ENCODE results near the gene DHX35. TPM values are rescaled to one million over a fixed set of nuclear protein-coding genes. Genes with fewer than 3 reads are reported as not detected.

The DHX35 gene, protein sequence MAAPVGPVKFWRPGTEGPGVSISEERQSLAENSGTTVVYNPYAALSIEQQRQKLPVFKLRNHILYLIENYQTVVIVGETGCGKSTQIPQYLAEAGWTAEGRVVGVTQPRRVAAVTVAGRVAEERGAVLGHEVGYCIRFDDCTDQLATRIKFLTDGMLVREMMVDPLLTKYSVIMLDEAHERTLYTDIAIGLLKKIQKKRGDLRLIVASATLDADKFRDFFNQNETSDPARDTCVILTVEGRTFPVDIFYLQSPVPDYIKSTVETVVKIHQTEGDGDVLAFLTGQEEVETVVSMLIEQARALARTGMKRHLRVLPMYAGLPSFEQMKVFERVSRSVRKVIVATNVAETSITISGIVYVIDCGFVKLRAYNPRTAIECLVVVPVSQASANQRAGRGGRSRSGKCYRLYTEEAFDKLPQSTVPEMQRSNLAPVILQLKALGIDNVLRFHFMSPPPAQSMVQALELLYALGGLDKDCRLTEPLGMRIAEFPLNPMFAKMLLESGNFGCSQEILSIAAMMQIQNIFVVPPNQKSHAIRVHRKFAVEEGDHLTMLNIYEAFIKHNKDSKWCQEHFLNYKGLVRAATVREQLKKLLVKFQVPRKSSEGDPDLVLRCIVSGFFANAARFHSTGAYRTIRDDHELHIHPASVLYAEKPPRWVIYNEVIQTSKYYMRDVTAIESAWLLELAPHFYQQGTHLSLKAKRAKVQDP
- total RNA-seq: 10 to 100 TPM; 11.3 to 14.5 (median 12.4) TPM
- polyA plus RNA-seq: 10 to 100 TPM; 11.2 TPM
- long read RNA-seq, donor 1, transcript DHX35-201 (22 exons, 3,325 nt): major isoform, 20 of 43 reads
- long read RNA-seq, donor 1, partial matches to known transcripts: 7 of 43 reads
- long read RNA-seq, donor 1, other reads (novel, unspliced or antisense): 14 of 43 reads
- long read RNA-seq, donor 2, partial matches to known transcripts: 0 of 2 reads
- long read RNA-seq, donor 2, other reads (novel, unspliced or antisense): 0 of 2 reads
- long read RNA-seq, donor 3, transcript DHX35-201 (22 exons, 3,325 nt): major isoform, 21 of 31 reads
- long read RNA-seq, donor 3, partial matches to known transcripts: 1 of 31 reads
- long read RNA-seq, donor 3, other reads (novel, unspliced or antisense): 7 of 31 reads

GRCh38 chr20:38962044-38962927, at the start of gene DHX35:
Gene DHX35, plus strand, starts transcription at chr20:38962344. Its CDS starts 24 bp downstream, at chr20:38962368.
- peak within 1 kb of the TSS; percentile 96 for H3K4me3 ChIP-seq
- WGBS, 3 donors: 0 to 1% (median 1%) methylated on average over 44 to 70 of the region's 70 CpGs
- H3K27me3 ChIP-seq: no peaks in the 10 kb centered on the region
- H3K4me1 ChIP-seq (ENCODE audit: insufficient read depth): no peaks in the 10 kb centered on the region
- intact Hi-C loops (cut with DNase I): no loop called here
- H3K9me3 ChIP-seq: no peaks in the 10 kb centered on the region
- no peaks in the 10 kb centered on the region for H3K36me3 ChIP-seq
- peak; percentile 98 to 99 (median 98) for DNase-seq
- TF ChIP-seq EP300 (IDR thresholded peaks at IDR 0.05) (no peak), POLR2A (IDR thresholded peaks at IDR 0.05) (no peak)
- TF ChIP-seq, protein P1, sequence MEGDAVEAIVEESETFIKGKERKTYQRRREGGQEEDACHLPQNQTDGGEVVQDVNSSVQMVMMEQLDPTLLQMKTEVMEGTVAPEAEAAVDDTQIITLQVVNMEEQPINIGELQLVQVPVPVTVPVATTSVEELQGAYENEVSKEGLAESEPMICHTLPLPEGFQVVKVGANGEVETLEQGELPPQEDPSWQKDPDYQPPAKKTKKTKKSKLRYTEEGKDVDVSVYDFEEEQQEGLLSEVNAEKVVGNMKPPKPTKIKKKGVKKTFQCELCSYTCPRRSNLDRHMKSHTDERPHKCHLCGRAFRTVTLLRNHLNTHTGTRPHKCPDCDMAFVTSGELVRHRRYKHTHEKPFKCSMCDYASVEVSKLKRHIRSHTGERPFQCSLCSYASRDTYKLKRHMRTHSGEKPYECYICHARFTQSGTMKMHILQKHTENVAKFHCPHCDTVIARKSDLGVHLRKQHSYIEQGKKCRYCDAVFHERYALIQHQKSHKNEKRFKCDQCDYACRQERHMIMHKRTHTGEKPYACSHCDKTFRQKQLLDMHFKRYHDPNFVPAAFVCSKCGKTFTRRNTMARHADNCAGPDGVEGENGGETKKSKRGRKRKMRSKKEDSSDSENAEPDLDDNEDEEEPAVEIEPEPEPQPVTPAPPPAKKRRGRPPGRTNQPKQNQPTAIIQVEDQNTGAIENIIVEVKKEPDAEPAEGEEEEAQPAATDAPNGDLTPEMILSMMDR (IDR thresholded peaks at IDR 0.05): no peak
- H3K27ac ChIP-seq: peak within 1 kb of the TSS; percentile 66 to 79

- no peak overlapping the region for H3K27ac ChIP-seq
- intact Hi-C loops (cut with DNase I): no loop called here
- H3K36me3 ChIP-seq: no peaks in the 10 kb centered on the region
- TF ChIP-seq POLR2A (IDR thresholded peaks at IDR 0.05) (no peak), EP300 (IDR thresholded peaks at IDR 0.05) (no peak)
- TF ChIP-seq, protein P1 (IDR thresholded peaks at IDR 0.05): no peak
- no peaks in the 10 kb centered on the region for H3K27me3 ChIP-seq
- H3K4me3 ChIP-seq: no peak overlapping the region
- no peaks in the 10 kb centered on the region for H3K4me1 ChIP-seq (ENCODE audit: insufficient read depth)
- WGBS, 3 donors: 92 to 95% (median 94%) methylated on average over 7 of the region's 7 CpGs
- no peaks in the 10 kb centered on the region for H3K9me3 ChIP-seq
- DNase-seq: no peak
Observed at GRCh38 chr20:38915355-38915754, 46.8 kb upstream of the DHX35 start.

GRCh38 chr20:38917657-38918056, 44.5 kb upstream of the DHX35 start:
- Histone ChIP-seq H3K27ac (no peak overlapping the region), H3K4me3 (no peak overlapping the region), H3K9me3 (no peaks in the 10 kb centered on the region), H3K4me1 (ENCODE audit: insufficient read depth) (no peaks in the 10 kb centered on the region), H3K36me3 (no peaks in the 10 kb centered on the region), H3K27me3 (no peaks in the 10 kb centered on the region)
- 69 to 76% (median 70%) methylated on average over 4 of the region's 4 CpGs for WGBS, 3 donors
- no peak for DNase-seq
- TF ChIP-seq, protein P1 (IDR thresholded peaks at IDR 0.05): no peak
- TF ChIP-seq EP300 (IDR thresholded peaks at IDR 0.05) (no peak), POLR2A (IDR thresholded peaks at IDR 0.05) (no peak)
- intact Hi-C loops (cut with DNase I): no loop called here

Data from ovary (tissue), 10 donors.